Activated T-cell treated with anti-CD3 and anti-CD28 coated beads for 48 hours (primary cell): Measurements from ENCODE around the gene MRTFA.
"Not testable (repeated sequence)": the region's sequence is repeated elsewhere in the genome, so short reads cannot be mapped to it uniquely, and the experiment has no call there.

Experiments
- DNase-seq: peaks from one replicate; pipeline ENCODE4 v3.0.0-alpha.2; 2020; ENCODE audit warnings: low read depth

MRTFA gene

GRCh38 chr22:40627612-40628011, 8.9 kb downstream of the MRTFA start:
- no peak for DNase-seq

GRCh38 chr22:40626851-40627250, 9.7 kb downstream of the MRTFA start:
- DNase-seq = no peak

- not testable (repeated sequence) for DNase-seq
These were observed 10.7 kb downstream of the MRTFA start for GRCh38 chr22:40625794-40626193.

GRCh38 chr22:40625281-40625680, 11.2 kb downstream of the MRTFA start:
- not testable (repeated sequence) for DNase-seq

- DNase-seq = no peak
These were observed 11.7 kb downstream of the MRTFA start for GRCh38 chr22:40624770-40625169.

GRCh38 chr22:40621309-40622151, 15.0 kb downstream of the MRTFA start:
- DNase-seq = no peak

- DNase-seq = no peak
These were observed 16.0 kb downstream of the MRTFA start for GRCh38 chr22:40620464-40621046.

- no peak for DNase-seq
These were observed 18.1 kb downstream of the MRTFA start for GRCh38 chr22:40618400-40618799.

- no peak for DNase-seq
These were observed 19.9 kb downstream of the MRTFA start for GRCh38 chr22:40616578-40616977.

GRCh38 chr22:40613067-40613466, 23.5 kb downstream of the MRTFA start:
- no peak for DNase-seq

GRCh38 chr22:40612291-40612751, 24.2 kb downstream of the MRTFA start:
- DNase-seq = no peak

GRCh38 chr22:40611606-40612005, 24.9 kb downstream of the MRTFA start:
- no peak for DNase-seq

- DNase-seq = no peak
These were observed 26.1 kb downstream of the MRTFA start for GRCh38 chr22:40610329-40610850.

GRCh38 chr22:40609216-40609615, 27.3 kb downstream of the MRTFA start:
- DNase-seq = no peak

GRCh38 chr22:40607506-40607905, 29.0 kb downstream of the MRTFA start:
- DNase-seq = no peak

- DNase-seq = no peak
These were observed 30.2 kb downstream of the MRTFA start for GRCh38 chr22:40606306-40606705.

GRCh38 chr22:40605761-40606160, 30.8 kb downstream of the MRTFA start:
- DNase-seq = no peak

- no peak for DNase-seq
These were observed 33.4 kb downstream of the MRTFA start for GRCh38 chr22:40603088-40603605.

- DNase-seq = no peak
These were observed 34.3 kb downstream of the MRTFA start for GRCh38 chr22:40602231-40602630.

GRCh38 chr22:40599731-40600130, 36.8 kb downstream of the MRTFA start:
- no peak for DNase-seq

GRCh38 chr22:40598712-40599111, 37.8 kb downstream of the MRTFA start:
- DNase-seq = not testable (repeated sequence)

GRCh38 chr22:40597526-40598430, 38.7 kb downstream of the MRTFA start:
- DNase-seq = no peak
